GM12878 (cell line): Measurements from ENCODE around the gene IMP3. TPM values are rescaled to one million over a fixed set of nuclear protein-coding genes. Genes with fewer than 3 reads are reported as not detected.

Experiments used
- ATAC-seq: fragments of 200-7000 bp; cut with Tn5 transposase; 3 replicates; pipeline ENCODE4 v1.9.1; 2020; ENCODE audit warnings: mild to moderate bottlenecking, moderate library complexity
- BruUV-seq: library from RNA; stranded (reverse); fragments of 400-500 nt; replicated peaks from 2 replicates; lab custom pipeline; 2021; lab: Mats Ljungman, UMichigan
- CTCF ChIA-PET: fragments of 300-600 bp; sonication (Branson Sonifier 250); formaldehyde crosslinking; extraction: SDS; loops from one replicate; lab custom pipeline; 2021; ENCODE audit warnings: inconsistent platforms; lab: Yijun Ruan, JAX
- POLR2A ChIA-PET: fragments of 350-600 bp; formaldehyde crosslinking; extraction: SDS; loops from one replicate; lab custom pipeline; 2021; ENCODE audit warnings: inconsistent platforms; lab: Charles Lee
- RAD21 ChIA-PET: fragments of 300-600 bp; sonication (Branson Sonifier 250); formaldehyde crosslinking; loops from one replicate; lab custom pipeline; 2023; ENCODE audit warnings: antibody characterized with exemption; ENCODE audit not compliant: unreplicated experiment; lab: Charles Lee
- SMC1A ChIA-PET: fragments of 300-600 bp; sonication (Branson Sonifier 250); formaldehyde crosslinking; loops from one replicate; lab custom pipeline; 2023; ENCODE audit not compliant: unreplicated experiment, uncharacterized antibody; lab: Charles Lee
- DNase-seq: peaks from one replicate; pipeline ENCODE4 v3.0.0-alpha.2; 2011; ENCODE audit warnings: low read depth, low spot score
- FAIRE-seq: peaks from 3 replicates; lab custom pipeline; 2011; peaks lifted over from hg19 to GRCh38; lab: Jason Lieb, UNC
- H2AFZ ChIP-seq: 2 replicates; pipeline ENCODE4 v1.6.0; 2011; ENCODE audit warnings: low read depth, low read length, control low read depth; ENCODE audit not compliant: control insufficient read depth
- H3K27ac ChIP-seq: 2 replicates; pipeline ENCODE4 v1.5.1; 2011; ENCODE audit warnings: control low read depth; ENCODE audit not compliant: control insufficient read depth, insufficient read depth
- H3K27me3 ChIP-seq, 2 experiments: replicated peaks in 1 of 2; 2 replicates each; pipeline versions ENCODE4 v1.6.0 to v1.6.1; 2011; ENCODE audit warnings: low read length in 1 of 2; ENCODE audit not compliant: control insufficient read depth in 2 of 2, insufficient read depth in 2 of 2
- H3K36me3 ChIP-seq, 2 experiments: 2 replicates each; pipeline ENCODE4 v1.5.1; 2011; ENCODE audit warnings: low read length in 1 of 2; ENCODE audit not compliant: control insufficient read depth in 2 of 2, insufficient read depth in 2 of 2
- H3K4me1 ChIP-seq: 2 replicates; pipeline ENCODE4 v1.6.1; 2011; ENCODE audit warnings: mild to moderate bottlenecking, low read length, moderate library complexity, mixed read lengths; ENCODE audit not compliant: control insufficient read depth, insufficient read depth
- H3K4me2 ChIP-seq: 2 replicates; pipeline ENCODE4 v1.6.0; 2011; ENCODE audit warnings: control low read depth; ENCODE audit not compliant: control insufficient read depth, insufficient read depth
- H3K4me3 ChIP-seq: fragments of 200-600 bp; sonication (generic); 2 replicates; pipeline ENCODE4 v1.5.1; 2016
- H3K79me2 ChIP-seq: 2 replicates; pipeline ENCODE4 v1.6.0; 2011; ENCODE audit warnings: low read length; ENCODE audit not compliant: control insufficient read depth, insufficient read depth
- H3K9ac ChIP-seq: 2 replicates; pipeline ENCODE4 v1.8.0; 2011; ENCODE audit warnings: low read length, control low read depth, mixed read lengths; ENCODE audit not compliant: control insufficient read depth, insufficient read depth
- H3K9me3 ChIP-seq: replicated peaks from 3 replicates; pipeline ENCODE4 v1.5.1; 2011; ENCODE audit warnings: mild to moderate bottlenecking, low read length; ENCODE audit not compliant: control insufficient read depth, insufficient read depth
- H4K20me1 ChIP-seq: 2 replicates; pipeline ENCODE4 v1.6.0; 2011; ENCODE audit not compliant: control insufficient read depth, insufficient read depth
- NFXL1 ChIP-seq: fragments of 450-650 bp; IDR thresholded peaks from 2 replicates; pipeline ENCODE4 v1.6.1; 2017; ENCODE audit warnings: antibody characterized with exemption, mild to moderate bottlenecking, borderline replicate concordance
- NFYA ChIP-seq: IDR thresholded peaks from 2 replicates; pipeline ENCODE4 v1.6.1; 2011; ENCODE audit warnings: low read depth, mild to moderate bottlenecking, low read length, improper control_type of control experiment, borderline replicate concordance
- NRF1 ChIP-seq: conservative IDR thresholded peaks from 2 replicates; pipeline ENCODE4 v1.6.1; 2011; ENCODE audit warnings: mild to moderate bottlenecking, low read depth, low read length, improper control_type of control experiment
- RBBP5 ChIP-seq: fragments of 200-600 bp; sonication (generic); conservative IDR thresholded peaks from 2 replicates; pipeline ENCODE4 v1.6.1; 2016
- RUNX3 ChIP-seq: IDR thresholded peaks from 2 replicates; pipeline ENCODE4 v1.6.1; 2012; ENCODE audit warnings: low read length, inconsistent platforms
- USF2 ChIP-seq: IDR thresholded peaks from 2 replicates; pipeline ENCODE4 v1.6.1; 2011; ENCODE audit warnings: low read depth, low read length, improper control_type of control experiment, borderline replicate concordance
- WGBS: methylation state at CpG from one replicate; pipeline ENCODE4 v1.1.6; 2016; ENCODE audit warnings: low lambda C conversion rate; ENCODE audit not compliant: insufficient replicate concordance, insufficient coverage; ENCODE audit errors: missing lambda C conversion rate; 5-methylcytosine and 5-hydroxymethylcytosine counted together
- in situ Hi-C: fragments of 300-500 bp; cut with MboI; formaldehyde crosslinking; loops from 9 replicates; pipeline ENCODE4 v1.14.3; 2018; ENCODE audit warnings: mixed read lengths
- intact Hi-C: fragments of 100-400 bp; cut with micrococcal nuclease; formaldehyde crosslinking; loops from one replicate; pipeline ENCODE4 v1.14.2; 2022; ENCODE audit not compliant: unreplicated experiment
- polyA plus RNA-seq, 11 experiments: library from polyadenylated mRNA; depleted of rRNA in 4 of 11; unstranded in 6 of 11; stranded (reverse) in 5 of 11; fragments of >200 nt; fragmentation: Nextera tagmentation in 4 of 11; fragmentation: Illumina TruSeq in 1 of 11; extraction: Ambion mirVana in 4 of 11; extraction: Trizol in 1 of 11; gene quantifications; 1 replicate in 1 of 11; 2 replicates in 10 of 11; pipeline versions ENCODE4 v1.2.1 to v1.2.3, GENCODE V29; 2011 to 2016; ENCODE audit warnings: inconsistent platforms in 2 of 11, missing spikeins in 2 of 11, low read depth in 1 of 11
- total RNA-seq, 4 experiments: library from RNA; depleted of rRNA in 3 of 4; stranded (reverse); fragments of >200 nt in 3 of 4; fragmentation: Illumina TruSeq in 1 of 4; extraction: Trizol in 1 of 4; gene quantifications; 2 replicates each; pipeline versions ENCODE4 v1.2.1 to v1.2.3, GENCODE V29; 2013 to 2021
- TF ChIP-seq, protein P1 (sequence below): IDR thresholded peaks from 2 replicates; pipeline ENCODE4 v1.6.1; 2012; ENCODE audit warnings: low read depth, low read length, improper control_type of control experiment

Gene IMP3
- total and polyA plus RNA-seq, 10 of the 15 experiments (the other 5 are each of a cell fraction or from before 2014, with no cell fraction given) = 13.3 to 208 (median 85.2) TPM

GRCh38 chr15:75606711-75607699, 33.0 kb downstream of the IMP3 start:
- Histone ChIP-seq H3K27ac (no peak overlapping the region), H3K9me3 (no peaks in the 10 kb centered on the region), H4K20me1 (no peaks in the 10 kb centered on the region), H3K4me2 (no peak overlapping the region), H3K9ac (no peak overlapping the region), H3K79me2 (no peaks in the 10 kb centered on the region), H3K4me1 (no peaks in the 10 kb centered on the region), H3K36me3 (peaks cover 6 to 24% of the 10 kb centered on the region in 2 experiments), H2AFZ (no peak overlapping the region), H3K4me3 (no peak overlapping the region), H3K27me3 (no peaks in the 10 kb centered on the region)
- ATAC-seq (no peak), DNase-seq (no peak), FAIRE-seq (no peak)
- 71% methylated on average over 6 of the region's 6 CpGs for WGBS
- TF ChIP-seq USF2 = no peak
- peak; percentile 21; the same call in 1 of the 2 replicates for TF ChIP-seq RUNX3
- ChIA-PET SMC1A (interaction anchor here (1.0 to 1.6 kb wide), 3 partner anchors 11 to 29 kb away, joined by 3 read pairs; no protein-coding TSS in a partner anchor), POLR2A (no interaction called here), CTCF (interaction anchor here (0.6 to 1.0 kb wide), 2 partner anchors 14 to 95 kb away, joined by 3 to 6 read pairs; no protein-coding TSS in a partner anchor), RAD21 (no interaction called here)
- TSS peak; percentile 60 for BruUV-seq
- intact Hi-C loops = no loop called here
- in situ Hi-C loops = no loop called here

GRCh38 chr15:75606026-75606425, 34.0 kb downstream of the IMP3 start:
- ChIA-PET CTCF (interaction anchor here (1.0 kb wide), 1 partner anchor 13 kb away, joined by 3 read pairs; no protein-coding TSS in a partner anchor), POLR2A (no interaction called here)
- no peak for DNase-seq
- Histone ChIP-seq H3K79me2 (no peaks in the 10 kb centered on the region), H3K36me3 (peaks cover 6 to 24% of the 10 kb centered on the region in 2 experiments), H3K4me1 (no peaks in the 10 kb centered on the region), H3K27ac (no peak overlapping the region), H4K20me1 (no peaks in the 10 kb centered on the region), H3K4me3 (no peak overlapping the region), H2AFZ (no peak overlapping the region)
- in situ Hi-C loops = no loop called here
- intact Hi-C loops = no loop called here
- TF ChIP-seq, protein P1, sequence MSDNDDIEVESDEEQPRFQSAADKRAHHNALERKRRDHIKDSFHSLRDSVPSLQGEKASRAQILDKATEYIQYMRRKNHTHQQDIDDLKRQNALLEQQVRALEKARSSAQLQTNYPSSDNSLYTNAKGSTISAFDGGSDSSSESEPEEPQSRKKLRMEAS = no peak
- TF ChIP-seq NRF1 = no peak
- no peak for TF ChIP-seq RBBP5
- no peak for TF ChIP-seq NFXL1
- TF ChIP-seq NFYA = no peak
- TF ChIP-seq, all 136 proteins: peak for 0
- SMC1A ChIA-PET = interaction anchor here (1.1 kb wide), 1 partner anchor 12 kb away, joined by 3 read pairs; no protein-coding TSS in a partner anchor
- no peak overlapping the region for H3K9ac ChIP-seq
- ATAC-seq = no peak
- H3K4me2 ChIP-seq = no peak overlapping the region
- WGBS = 97% methylated on average over 8 of the region's 8 CpGs
- RAD21 ChIA-PET = no interaction called here
- no peaks in the 10 kb centered on the region for H3K9me3 ChIP-seq
- H3K27me3 ChIP-seq = no peaks in the 10 kb centered on the region
- no TSS peak for BruUV-seq
- no peak for FAIRE-seq
